Heart left ventricle (tissue), 13 donors: ENCODE results near the gene SULT1A1.
"Not testable (repeated sequence)": the region's sequence is repeated elsewhere in the genome, so short reads cannot be mapped to it uniquely, and the experiment has no call there.

Experiments
- CTCF ChIP-seq, 12 donors: fragments of 200-600 bp; sonication (generic) in 4 of 12; IDR thresholded peaks; one replicate each; pipeline versions ENCODE4 v1.5.0 to v1.8.0; 2018 to 2022; ENCODE audit warnings: antibody characterized with exemption in 12 of 12, mild to moderate bottlenecking in 5 of 12
- POLR2A ChIP-seq, 2 donors: fragments of 450-650 bp; IDR thresholded peaks; one replicate each; pipeline ENCODE4 v1.6.1; 2017; ENCODE audit warnings: antibody characterized with exemption in 2 of 2, mild to moderate bottlenecking in 2 of 2, moderate library complexity in 2 of 2
- donor health status: ischemic (EF 13 %, LVEDD 7.1; RV severe dilation, severe dysfunction).
- donor health status: DM: no; HTN: yes; CAD: no.
- donor health status: DM: no; HTN: no; CAD: no.
- donor health status: ischemic (EF 25% LVEDD 6.9; RV normal size, moderate dysfunction).
- donor health status: ischemic (EF 25% LVEDD 5.7; RV mildly dilated, moderate dysfunction).
- donor health status: ischemic (EF 35%, LVEDD 5.7; RV mildly dilated, moderate dysfunction).
- donor health status: nonischemic (EF 11% LVEDD 7.7; RV severe dilation, severe dysfunction).
- donor health status: DM: yes; HTN: yes; CAD: no.
- donor health status: PGD.
- donor health status: ischemic (EF 29% LVEDD 5.4; RV normal size, mild dysfunction).
- donor health status: nonischemic (EF 23%, LVEDD 6.1; RV moderate dilation, normal function).

GRCh38 chr16:28599377-28600285 lies 10.2 kb downstream of the SULT1A1 start:
- TF ChIP-seq CTCF, POLR2A (IDR thresholded peaks at IDR 0.05): not testable (repeated sequence)
